ENCODE results near the gene PPP2R5C. TPM values are rescaled to one million over a fixed set of nuclear protein-coding genes. Genes with fewer than 3 reads are reported as not detected.

The PPP2R5C gene
- total and polyA plus RNA-seq, 2 of the 8 experiments (the other 6 are each of a cell fraction or from before 2014, with no cell fraction given) = 49.6 to 95.9 TPM

- peaks cover 2 to 8% of the 10 kb centered on the region in 2 experiments for H4K20me1 ChIP-seq (replicated peaks in 1 of 2; ENCODE audit: control insufficient read depth in 1 of 2, insufficient read depth in 2 of 2, low read length in 2 of 2)
- H3K4me3 ChIP-seq (ENCODE audit: extremely low read depth in 1 of 4, insufficient read depth in 2 of 4, low read depth in 3 of 4, low read length in 4 of 4) = peak overlapping the region; percentile 92 to 100 (median 92)
- no peak overlapping the region for H2AFZ ChIP-seq (ENCODE audit: low read length)
- DNase-seq (ENCODE audit: low read depth in 1 of 2, low spot score in 2 of 2) (no peak), FAIRE-seq (no peak)
- H3K23ac ChIP-seq (ENCODE audit: insufficient read length) = no peak overlapping the region
- WGBS, 2 experiments (ENCODE audit: extremely low coverage in 1 of 2, insufficient coverage in 1 of 2, insufficient read length in 1 of 2, insufficient replicate concordance in 2 of 2, low coverage in 1 of 2, low lambda C conversion rate in 2 of 2, missing lambda C conversion rate in 1 of 2) = 53% methylated on average over 5 of the region's 5 CpGs; no CpG with 5 or more reads in 1 of the 2 experiments
- peaks cover 0 to 4% (median 2%) of the 10 kb centered on the region in 4 experiments; a peak in 3 of 8 replicates for H3K36me3 ChIP-seq (ENCODE audit: control insufficient read depth in 2 of 4, insufficient read depth in 4 of 4, low read length in 3 of 4)
- H2BK120ac ChIP-seq (replicated peaks; ENCODE audit: low read depth, low read length) = no peak overlapping the region
- no peak overlapping the region for H2BK12ac ChIP-seq (ENCODE audit: low read depth, low read length)
- no peak overlapping the region for H4K91ac ChIP-seq (replicated peaks; ENCODE audit: insufficient read length, low read length)
- no peak overlapping the region for H3K56ac ChIP-seq (replicated peaks; ENCODE audit: insufficient read length, low read depth, low read length)
- no peak overlapping the region for H2BK15ac ChIP-seq (ENCODE audit: low read length)
- no peak overlapping the region for H3K14ac ChIP-seq (ENCODE audit: insufficient read length)
- no peak overlapping the region for H3K27ac ChIP-seq (ENCODE audit: low read depth, low read length)
- no peak overlapping the region for H4K8ac ChIP-seq (ENCODE audit: extremely low read depth, insufficient read depth, low read length)
- peaks cover 4 to 26% (median 14%) of the 10 kb centered on the region in 4 experiments for H3K27me3 ChIP-seq (replicated peaks in 1 of 4; ENCODE audit: control insufficient read depth in 3 of 4, extremely low read depth in 1 of 4, insufficient read depth in 3 of 4, low read length in 3 of 4)
- no peak overlapping the region for H3K18ac ChIP-seq (ENCODE audit: extremely low read depth, low read length)
- peak overlapping the region; percentile 89 to 94 for H3K4me2 ChIP-seq (ENCODE audit: insufficient read depth in 1 of 2, low read depth in 2 of 2, low read length in 2 of 2)
- H3K4me1 ChIP-seq (replicated peaks in 1 of 4; ENCODE audit: control insufficient read depth in 3 of 4, insufficient read depth in 4 of 4, low read length in 3 of 4) = peaks cover 0 to 1% (median 0%) of the 10 kb centered on the region in 4 experiments; a peak in 1 of 7 replicates
- peak overlapping the region in 3 of 4 experiments; percentile 52 to 91 (median 89); a peak in 4 of 7 replicates for H3K9ac ChIP-seq (replicated peaks in 1 of 4; ENCODE audit: extremely low read depth in 1 of 4, low read depth in 3 of 4, low read length in 3 of 4)
- H2AK5ac ChIP-seq (ENCODE audit: low read depth, low read length) = no peak overlapping the region
- TF ChIP-seq BACH1 (IDR thresholded peaks at IDR 0.05; ENCODE audit: low read length) (no peak), MAFK (IDR thresholded peaks at IDR 0.05; ENCODE audit: low read depth, low read length) (peak; percentile 8; the same call in 1 of the 2 replicates), POLR2A (IDR thresholded peaks at IDR 0.05; ENCODE audit: control extremely low read depth in 1 of 2, low read depth in 2 of 2, low read length in 2 of 2) (no peak), PHF8 (conservative IDR thresholded peaks at IDR 0.05; ENCODE audit: low read depth, low read length) (no peak), HDAC2 (IDR thresholded peaks at IDR 0.05; ENCODE audit: borderline replicate concordance in 1 of 2, low read depth in 2 of 2, low read length in 2 of 2) (no peak), ZNF274 (IDR thresholded peaks at IDR 0.05; ENCODE audit: borderline replicate concordance, extremely low read depth, low read length) (no peak)
- H3K4ac ChIP-seq (replicated peaks; ENCODE audit: insufficient read length, low read depth, low read length) = no peak overlapping the region
- H2BK20ac ChIP-seq (ENCODE audit: low read length) = no peak overlapping the region
- H3K9me3 ChIP-seq (ENCODE audit: insufficient read depth in 2 of 2, low read depth in 1 of 2, low read length in 1 of 2) = no peaks in the 10 kb centered on the region
- CTCF ChIA-PET (ENCODE audit: partially characterized antibody) = interaction anchor here (0.6 to 1.3 kb wide), 5 partner anchors 12 to 157 kb away, joined by 3 to 4 read pairs (median 3); no protein-coding TSS in a partner anchor
- peaks cover 6% of the 10 kb centered on the region for H3K23me2 ChIP-seq (ENCODE audit: low read depth, low read length)
- POLR2A ChIA-PET (ENCODE audit: partially characterized antibody) = interaction anchor here (0.6 to 2.1 kb wide), 8 partner anchors 12 to 203 kb away, joined by 3 to 7 read pairs (median 4); no protein-coding TSS in a partner anchor
- peaks cover 5% of the 10 kb centered on the region; the same call in 1 of the 2 replicates for H3K79me1 ChIP-seq (ENCODE audit: low read depth, low read length)
- no peak overlapping the region for H2BK5ac ChIP-seq (ENCODE audit: low read depth, low read length)
- peaks cover 28 to 59% of the 10 kb centered on the region in 2 experiments for H3K79me2 ChIP-seq (ENCODE audit: control insufficient read depth in 1 of 2, insufficient read depth in 2 of 2, low read length in 2 of 2)
- no peak overlapping the region for H4K5ac ChIP-seq (ENCODE audit: insufficient read length, low read depth, low read length)
Measured at GRCh38 chr14:101965770-101966722, 204.5 kb downstream of the PPP2R5C start.
